GM15510 (cell line): ENCODE results near the gene SARDH.

Experiments
- POLR2A ChIP-seq: IDR thresholded peaks from 3 replicates; pipeline ENCODE4 v1.6.1; 2011; ENCODE audit warnings: borderline replicate concordance; ENCODE audit not compliant: insufficient read length; ENCODE audit errors: extremely low read depth

Gene SARDH

GRCh38 chr9:133701981-133702797 is 36.0 kb downstream of the SARDH start:
- TF ChIP-seq POLR2A: no peak

GRCh38 chr9:133701321-133701980 is 36.7 kb downstream of the SARDH start:
- TF ChIP-seq POLR2A: no peak

- TF ChIP-seq POLR2A: no peak
Observed at GRCh38 chr9:133700819-133701320, 37.3 kb downstream of the SARDH start.

GRCh38 chr9:133699546-133699945 is 38.6 kb downstream of the SARDH start:
- TF ChIP-seq POLR2A: no peak

GRCh38 chr9:133696071-133696472 is 42.1 kb downstream of the SARDH start:
- TF ChIP-seq POLR2A: no peak

GRCh38 chr9:133694686-133695085 is 43.5 kb downstream of the SARDH start:
- no peak for TF ChIP-seq POLR2A

GRCh38 chr9:133693703-133694529 is 44.2 kb downstream of the SARDH start:
- no peak for TF ChIP-seq POLR2A

GRCh38 chr9:133693116-133693515 is 45.0 kb downstream of the SARDH start:
- TF ChIP-seq POLR2A: no peak

GRCh38 chr9:133692364-133692985 is 45.7 kb downstream of the SARDH start:
- TF ChIP-seq POLR2A: no peak

GRCh38 chr9:133691626-133692363 is 46.4 kb downstream of the SARDH start:
- no peak for TF ChIP-seq POLR2A

- TF ChIP-seq POLR2A: no peak
Observed at GRCh38 chr9:133691191-133691590, 47.0 kb downstream of the SARDH start.

GRCh38 chr9:133690081-133690561 is 48.0 kb downstream of the SARDH start:
- TF ChIP-seq POLR2A: no peak

GRCh38 chr9:133689151-133689763 is 48.9 kb downstream of the SARDH start:
- TF ChIP-seq POLR2A: no peak
